IPS-18a (cell line): Measurements from ENCODE around the gene NR1I3.

ENCODE experiments used
- H3K27ac ChIP-seq: one replicate; pipeline ENCODE4 v1.5.1; 2013; ENCODE audit warnings: low read length
- H3K27me3 ChIP-seq: one replicate; pipeline ENCODE4 v1.6.1; 2013; ENCODE audit warnings: mild to moderate bottlenecking, low read length; ENCODE audit not compliant: control insufficient read depth, insufficient read depth
- H3K36me3 ChIP-seq: one replicate; pipeline ENCODE4 v1.6.1; 2013; ENCODE audit warnings: low read depth, low read length; ENCODE audit not compliant: control insufficient read depth
- H3K4me1 ChIP-seq: one replicate; pipeline ENCODE4 v1.6.1; 2013; ENCODE audit warnings: low read depth, low read length; ENCODE audit not compliant: control insufficient read depth
- H3K4me3 ChIP-seq: one replicate; pipeline ENCODE4 v1.5.1; 2013; ENCODE audit warnings: low read length
- H3K9ac ChIP-seq: one replicate; pipeline ENCODE4 v1.6.1; 2013; ENCODE audit warnings: mild to moderate bottlenecking, low read length, moderate library complexity
- H3K9me3 ChIP-seq: one replicate; pipeline ENCODE4 v1.6.1; 2013; ENCODE audit warnings: low read depth, low read length; ENCODE audit not compliant: control insufficient read depth

Gene NR1I3

GRCh38 chr1:161216945-161217712 is 20.9 kb downstream of the NR1I3 start:
- Histone ChIP-seq H3K4me3 (no peak overlapping the region), H3K27ac (no peak overlapping the region)

DNA sequence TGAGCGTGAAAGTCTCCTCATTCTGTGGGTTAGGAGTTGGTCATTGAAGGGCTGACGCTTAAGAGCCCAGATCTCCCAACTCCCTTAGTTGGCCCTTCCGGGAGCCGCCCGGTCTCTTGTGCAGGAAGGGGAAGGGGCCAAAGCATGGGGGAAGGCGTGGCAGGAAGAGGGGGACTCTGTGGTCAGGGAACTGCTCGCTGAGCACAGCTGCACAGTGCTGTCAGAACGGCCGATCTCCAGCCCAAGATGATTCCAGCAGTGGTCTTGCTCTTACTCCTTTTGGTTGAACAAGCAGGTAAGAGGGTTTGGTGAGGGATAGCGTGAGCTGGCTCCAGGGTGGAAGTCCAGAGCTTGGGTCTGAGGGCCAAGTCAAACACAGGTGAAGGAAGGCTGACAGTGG is 22.9 kb downstream of the NR1I3 start, which contains the start of gene FCER1G:
TSS of gene FCER1G (plus strand) at position 220 of the 400 bp plus-strand sequence. CDS start at position 247, 27 bp downstream.
- Histone ChIP-seq H3K36me3 (peaks cover 47% of the 10 kb centered on the region), H3K27ac (no peak within 1 kb of the TSS), H3K9ac (no peak within 1 kb of the TSS), H3K4me1 (peaks cover 14% of the 10 kb centered on the region), H3K27me3 (no peaks in the 10 kb centered on the region), H3K9me3 (no peaks in the 10 kb centered on the region), H3K4me3 (no peak within 1 kb of the TSS)

More at GRCh38 chr1:161216945-161217712, 20.9 kb downstream of the NR1I3 start:
- H3K4me1 ChIP-seq, result peaks cover 13% of the 10 kb centered on the region
- H3K27me3 ChIP-seq, result no peaks in the 10 kb centered on the region
- H3K9me3 ChIP-seq, result no peaks in the 10 kb centered on the region
- peaks cover 28% of the 10 kb centered on the region for H3K36me3 ChIP-seq
- no peak overlapping the region for H3K9ac ChIP-seq

- no peaks in the 10 kb centered on the region for H3K9me3 ChIP-seq
- H3K4me3 ChIP-seq, result no peak overlapping the region
- H3K27ac ChIP-seq, result no peak overlapping the region
- H3K9ac ChIP-seq, result no peak overlapping the region
- no peaks in the 10 kb centered on the region for H3K27me3 ChIP-seq
- peaks cover 16% of the 10 kb centered on the region for H3K4me1 ChIP-seq
- H3K36me3 ChIP-seq, result peaks cover 53% of the 10 kb centered on the region
These were observed 23.6 kb downstream of the NR1I3 start for GRCh38 chr1:161214369-161214768.

DNA sequence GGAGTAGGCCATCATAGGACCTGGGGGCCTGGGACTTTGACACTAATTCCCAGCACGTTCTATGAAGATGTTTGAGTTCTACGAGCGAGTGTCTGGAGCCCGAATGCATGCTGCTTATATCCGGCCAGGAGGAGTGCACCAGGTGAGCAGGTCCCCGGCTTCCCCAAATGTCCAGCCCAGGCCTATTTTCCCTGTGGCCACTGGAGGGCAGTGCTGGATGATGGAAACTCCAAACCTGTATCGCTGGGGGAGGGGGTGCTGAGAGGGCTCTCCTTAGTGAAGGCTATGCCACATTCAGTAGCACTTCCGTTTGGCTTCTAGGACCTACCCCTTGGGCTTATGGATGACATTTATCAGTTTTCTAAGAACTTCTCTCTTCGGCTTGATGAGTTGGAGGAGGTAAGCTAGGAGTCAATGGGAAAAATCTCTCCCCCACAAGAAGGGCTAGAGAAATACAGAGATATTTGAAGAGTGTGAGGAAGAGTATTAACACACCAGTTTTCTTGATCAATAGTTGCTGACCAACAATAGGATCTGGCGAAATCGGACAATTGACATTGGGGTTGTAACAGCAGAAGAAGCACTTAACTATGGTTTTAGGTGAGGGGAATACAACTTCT is 28.1 kb downstream of the NR1I3 start:
- Histone ChIP-seq H3K9me3 (no peaks in the 10 kb centered on the region), H3K9ac (no peak overlapping the region), H3K36me3 (peaks cover 71% of the 10 kb centered on the region), H3K27ac (no peak overlapping the region), H3K4me3 (no peak overlapping the region), H3K27me3 (no peaks in the 10 kb centered on the region), H3K4me1 (peaks cover 3% of the 10 kb centered on the region)

- no peaks in the 10 kb centered on the region for H3K9me3 ChIP-seq
- no peak overlapping the region for H3K4me3 ChIP-seq
- no peak overlapping the region for H3K9ac ChIP-seq
- H3K4me1 ChIP-seq, result peaks cover 3% of the 10 kb centered on the region
- H3K27ac ChIP-seq, result no peak overlapping the region
- no peaks in the 10 kb centered on the region for H3K27me3 ChIP-seq
- H3K36me3 ChIP-seq, result peaks cover 54% of the 10 kb centered on the region
These were observed 30.8 kb downstream of the NR1I3 start for GRCh38 chr1:161207173-161207572.

DNA sequence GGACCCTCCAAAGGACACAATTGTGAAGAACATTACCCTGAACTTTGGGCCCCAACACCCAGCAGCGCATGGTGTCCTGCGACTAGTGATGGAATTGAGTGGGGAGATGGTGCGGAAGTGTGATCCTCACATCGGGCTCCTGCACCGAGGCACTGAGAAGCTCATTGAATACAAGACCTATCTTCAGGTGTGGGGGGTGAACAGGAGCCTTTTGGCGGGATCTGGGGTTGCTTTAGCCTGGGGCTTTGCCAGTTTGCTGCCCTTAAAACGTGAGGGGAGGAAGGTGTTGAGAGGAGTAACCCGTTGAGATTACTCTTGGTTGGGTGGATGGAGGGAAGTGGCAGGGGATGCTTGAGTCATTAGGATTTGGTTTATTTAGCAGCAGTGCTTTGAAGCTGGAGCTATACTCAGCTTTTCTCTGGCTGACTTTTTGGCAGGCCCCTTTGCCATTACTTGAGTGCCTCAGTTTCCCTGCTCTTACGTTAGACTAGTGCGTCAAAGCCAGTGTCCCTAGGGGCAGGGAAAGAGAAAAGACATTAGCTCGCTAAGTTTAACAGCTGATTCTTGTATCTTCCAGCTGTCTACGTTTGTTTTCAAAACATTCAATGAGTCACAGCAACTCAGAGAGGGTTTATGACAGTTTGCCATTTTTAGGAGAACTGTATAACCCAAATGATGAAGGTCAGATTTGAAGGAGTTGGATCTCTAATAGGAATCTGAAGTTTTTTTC is 31.4 kb downstream of the NR1I3 start:
- H3K9me3 ChIP-seq, result no peaks in the 10 kb centered on the region
- H3K36me3 ChIP-seq, result peaks cover 48% of the 10 kb centered on the region
- no peak overlapping the region for H3K4me3 ChIP-seq
- peaks cover 6% of the 10 kb centered on the region for H3K4me1 ChIP-seq
- H3K9ac ChIP-seq, result no peak overlapping the region
- H3K27me3 ChIP-seq, result no peaks in the 10 kb centered on the region
- H3K27ac ChIP-seq, result no peak overlapping the region

DNA sequence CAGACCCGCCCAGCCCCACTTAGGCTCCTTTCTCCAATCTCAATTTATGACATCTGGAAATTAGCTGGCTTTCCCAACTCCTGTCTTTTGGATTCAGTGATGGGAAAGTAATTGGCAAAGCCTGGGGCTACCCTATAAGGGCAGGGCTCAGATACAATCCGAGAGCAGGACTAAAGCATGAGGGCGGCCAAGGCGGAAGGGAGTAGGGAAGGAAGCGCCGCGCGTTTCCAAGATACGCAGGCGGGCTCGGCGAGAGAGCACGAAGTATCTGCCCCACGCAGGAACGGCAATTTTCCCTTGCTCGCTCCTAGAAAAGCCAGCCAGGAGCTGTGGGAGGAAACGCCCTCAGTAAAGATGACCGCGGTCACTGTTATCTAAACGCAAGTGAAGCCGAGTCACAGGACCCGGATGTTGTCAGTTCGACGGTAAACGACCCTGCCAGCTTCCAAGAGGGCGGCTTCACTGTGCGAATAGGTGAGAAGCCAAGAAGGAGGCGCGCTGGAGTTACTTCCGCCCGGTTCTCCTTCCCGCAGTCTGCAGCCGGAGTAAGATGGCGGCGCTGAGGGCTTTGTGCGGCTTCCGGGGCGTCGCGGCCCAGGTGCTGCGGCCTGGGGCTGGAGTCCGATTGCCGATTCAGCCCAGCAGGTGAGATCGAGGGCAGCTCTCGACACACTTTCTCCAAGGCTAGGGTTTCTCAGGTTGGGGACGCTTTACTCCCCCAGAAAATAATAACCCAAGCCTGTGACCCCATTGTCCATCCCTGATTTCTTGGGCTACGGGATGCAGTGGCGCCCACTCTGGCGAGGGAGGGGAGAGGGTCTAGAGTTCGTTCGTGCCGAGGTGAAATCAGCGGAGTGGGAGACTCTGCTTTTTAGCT is 35.9 kb downstream of the NR1I3 start, which contains the start of gene NDUFS2:
TSS of gene NDUFS2 (plus strand) at position 532 of the 877 bp plus-strand sequence. CDS start at position 551, 19 bp downstream.
- Histone ChIP-seq H3K4me3 (peak within 1 kb of the TSS; percentile 97), H3K4me1 (peaks cover 44% of the 10 kb centered on the region)

DNA sequence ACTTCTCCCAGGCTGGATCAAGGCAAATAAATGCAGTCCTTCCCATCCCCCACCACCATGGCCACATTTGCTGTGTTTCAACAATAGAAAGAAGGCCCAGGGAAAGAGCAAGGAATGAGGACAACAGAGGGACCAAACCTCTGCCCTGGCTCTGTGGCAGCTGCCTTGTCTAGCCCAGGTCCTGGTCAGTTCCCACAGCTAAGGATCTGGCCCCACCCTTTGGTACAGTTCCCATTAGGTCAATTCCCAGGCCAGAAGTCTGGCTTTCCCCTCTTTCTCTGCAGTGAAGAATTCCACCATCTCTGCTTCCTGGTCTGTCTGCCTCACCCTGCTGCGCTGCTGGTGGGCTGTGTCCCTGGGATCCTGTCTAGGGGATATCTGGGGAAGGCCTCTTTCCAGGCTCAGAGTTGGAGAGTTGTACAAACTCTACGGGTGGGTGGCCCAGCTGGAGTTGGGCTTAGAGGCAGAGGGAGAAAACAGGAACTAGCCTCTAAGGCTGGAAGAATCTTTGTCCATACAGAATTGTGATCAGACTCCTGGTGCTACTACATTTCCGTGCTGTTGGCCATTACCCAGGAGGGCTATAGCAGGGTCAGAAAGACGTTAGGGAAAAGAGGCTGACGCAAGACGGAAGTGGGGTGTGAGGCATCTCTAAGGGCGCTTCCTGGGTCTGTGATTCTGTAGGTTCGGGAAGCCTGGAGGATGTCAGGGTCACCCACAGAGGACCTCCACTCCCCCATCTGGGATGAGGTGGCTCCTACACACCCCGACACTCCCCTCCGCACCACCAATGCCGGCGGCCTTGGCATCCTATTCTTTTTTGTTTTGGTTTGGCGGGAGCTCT is 36.8 kb downstream of the NR1I3 start:
- H3K9ac ChIP-seq, result peak overlapping the region; percentile 92
- H3K4me1 ChIP-seq, result peaks cover 50% of the 10 kb centered on the region
- H3K4me3 ChIP-seq, result peak overlapping the region; percentile 97
- H3K27me3 ChIP-seq, result no peaks in the 10 kb centered on the region
- H3K27ac ChIP-seq, result peak overlapping the region; percentile 45
- H3K9me3 ChIP-seq, result no peaks in the 10 kb centered on the region
- H3K36me3 ChIP-seq, result peaks cover 9% of the 10 kb centered on the region

More for the DNA sequence above, 35.9 kb downstream of the NR1I3 start, which contains the start of gene NDUFS2:
- Histone ChIP-seq H3K27ac (peak within 1 kb of the TSS; percentile 77), H3K9ac (peak within 1 kb of the TSS; percentile 92), H3K36me3 (peaks cover 18% of the 10 kb centered on the region), H3K9me3 (no peaks in the 10 kb centered on the region), H3K27me3 (no peaks in the 10 kb centered on the region)

DNA sequence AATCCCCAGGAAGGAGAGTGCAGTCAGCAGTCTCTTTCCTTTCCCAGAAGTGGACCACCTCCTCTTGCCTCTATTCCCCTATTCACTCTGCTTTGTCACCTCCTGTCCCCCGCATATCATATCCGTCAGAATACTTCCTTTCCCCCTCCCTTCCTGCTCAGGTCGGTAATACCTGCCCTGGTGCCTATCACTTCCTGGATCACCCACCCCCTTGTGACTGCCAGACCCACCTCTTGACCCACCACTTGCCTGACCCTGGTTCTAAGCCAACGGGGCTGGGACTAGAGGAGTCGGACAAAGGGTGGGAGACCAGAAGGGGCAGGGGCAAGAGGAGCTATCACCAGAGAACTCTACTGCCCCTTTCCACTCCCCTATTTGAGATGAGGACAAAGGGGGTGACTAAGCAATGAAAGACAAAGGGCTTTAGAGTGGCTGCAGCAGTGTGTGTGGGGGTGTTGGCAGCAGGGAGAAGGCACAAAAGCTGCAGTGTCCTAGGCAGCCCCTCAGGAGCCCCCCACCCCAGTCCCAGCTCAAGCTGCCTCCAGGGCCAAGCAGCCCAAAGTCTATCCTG is 37.5 kb downstream of the NR1I3 start:
- H3K9me3 ChIP-seq, result no peaks in the 10 kb centered on the region
- H3K4me1 ChIP-seq, result peaks cover 50% of the 10 kb centered on the region

More for the DNA sequence above, 37.5 kb downstream of the NR1I3 start:
- peak overlapping the region; percentile 45 for H3K27ac ChIP-seq
- H3K36me3 ChIP-seq, result peaks cover 8% of the 10 kb centered on the region
- H3K9ac ChIP-seq, result peak overlapping the region; percentile 92
- H3K27me3 ChIP-seq, result no peaks in the 10 kb centered on the region
- no peak overlapping the region for H3K4me3 ChIP-seq
